Amniotic stem cell (primary cell): Measurements from ENCODE around the gene HHIP.

Experiments used
- DNase-seq: peaks from one replicate; lab custom pipeline; 2025; lab: John Stamatoyannopoulos, UW

Gene HHIP

GRCh38 chr4:144645631-144646522 is at the start of gene HHIP:
Gene HHIP, plus strand, starts transcription at chr4:144646156. Its CDS starts 520 bp downstream, at chr4:144646676.
- DNase-seq = no peak

DNA sequence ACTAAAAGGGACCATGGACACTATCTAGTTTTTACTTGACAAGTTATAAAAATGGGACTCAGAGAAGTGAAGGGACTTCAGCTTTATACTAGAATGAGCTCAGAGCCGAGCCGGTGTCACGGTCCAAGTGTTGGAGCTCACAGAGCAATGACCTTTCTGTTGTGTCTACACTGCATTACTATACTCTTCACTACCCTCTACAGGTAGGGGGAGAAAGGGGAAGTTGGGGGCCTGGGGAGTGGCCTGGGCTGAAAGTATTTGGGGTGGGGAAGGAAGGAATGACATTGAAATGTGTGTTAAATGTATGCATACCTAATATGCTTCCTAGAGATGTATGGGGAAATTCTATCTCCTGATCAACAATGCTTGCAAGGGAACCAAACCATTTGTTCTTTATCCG is 48.8 kb upstream of the HHIP start:
- DNase-seq = no peak

DNA sequence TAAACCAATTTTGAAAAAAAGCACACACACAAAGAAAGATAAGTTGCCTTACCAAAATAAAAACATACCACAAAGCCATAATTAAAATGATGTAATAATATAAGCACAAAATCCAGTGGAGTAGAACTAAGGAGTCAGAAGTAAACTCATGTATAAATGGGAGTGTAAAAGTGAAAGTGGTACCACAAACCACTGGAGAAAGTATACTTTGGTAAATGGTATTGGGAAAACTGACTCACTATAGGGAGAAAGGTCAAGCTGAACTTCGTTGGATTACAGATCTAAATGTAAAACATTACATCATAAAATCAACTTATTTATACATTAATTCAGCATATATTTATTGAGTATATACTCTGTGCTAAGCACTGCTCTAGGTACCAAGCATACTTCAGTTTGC is 46.3 kb upstream of the HHIP start:
- DNase-seq = no peak

DNA sequence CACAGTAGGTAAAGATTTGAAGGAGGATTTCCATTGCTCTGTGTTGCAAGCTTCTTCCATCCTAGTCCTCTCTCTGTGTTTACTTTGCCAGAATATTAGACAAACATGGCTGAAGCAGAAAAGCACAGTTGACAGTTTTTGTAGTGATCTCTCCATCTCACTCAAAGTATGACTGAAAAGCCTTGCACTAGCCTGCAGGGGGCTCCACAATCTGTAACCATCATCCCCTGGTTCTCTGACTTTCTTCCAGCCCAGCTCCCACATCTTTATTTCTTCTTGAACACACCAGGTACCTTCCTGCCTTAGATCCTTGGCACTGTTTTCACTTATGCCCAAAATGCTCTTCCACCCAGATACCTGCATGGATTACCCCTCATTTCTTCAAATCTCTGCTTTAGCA is 34.1 kb upstream of the HHIP start:
- no peak for DNase-seq

GRCh38 chr4:144614850-144615585 is 30.9 kb upstream of the HHIP start:
- DNase-seq = no peak

- no peak for DNase-seq
These were observed 24.3 kb upstream of the HHIP start for GRCh38 chr4:144621681-144622080.

DNA sequence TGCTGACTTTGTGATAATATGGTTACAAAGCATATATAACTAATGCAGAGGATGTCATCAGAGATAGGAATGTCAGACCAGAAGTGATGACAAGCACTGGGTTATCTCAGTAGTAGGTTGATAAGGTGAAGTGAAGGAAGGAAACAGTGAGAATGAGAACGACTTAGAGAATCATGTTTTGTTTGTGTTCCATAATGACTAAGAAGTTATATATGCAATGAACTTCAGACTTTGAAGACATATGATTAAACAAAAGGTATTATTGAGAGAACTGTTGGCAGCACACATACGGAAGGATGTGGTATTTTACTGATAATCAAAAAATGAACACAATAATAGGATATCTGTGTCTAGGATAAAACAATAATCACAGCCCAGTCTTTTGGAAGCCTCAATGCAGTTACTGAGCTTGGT is 18.3 kb upstream of the HHIP start:
- DNase-seq = no peak

DNA sequence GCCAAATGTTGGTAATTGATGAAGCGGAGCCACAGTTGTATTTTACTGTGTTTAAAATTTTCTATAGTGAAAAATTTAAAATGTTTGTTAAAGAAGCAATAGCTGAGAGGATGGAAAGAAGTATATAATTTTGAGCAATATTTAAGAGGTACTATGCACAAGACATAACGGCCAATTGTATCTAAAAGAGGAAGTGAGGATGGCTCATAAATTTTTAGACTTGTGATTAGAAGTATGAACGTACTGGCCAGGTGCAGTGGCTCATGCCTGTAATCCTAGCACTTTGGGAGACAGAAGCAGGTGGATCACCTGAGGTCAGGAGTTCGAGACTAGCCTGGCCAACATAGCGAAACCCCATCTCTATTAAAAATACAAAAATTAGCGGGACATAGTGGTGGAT is 12.7 kb upstream of the HHIP start:
- DNase-seq = no peak

DNA sequence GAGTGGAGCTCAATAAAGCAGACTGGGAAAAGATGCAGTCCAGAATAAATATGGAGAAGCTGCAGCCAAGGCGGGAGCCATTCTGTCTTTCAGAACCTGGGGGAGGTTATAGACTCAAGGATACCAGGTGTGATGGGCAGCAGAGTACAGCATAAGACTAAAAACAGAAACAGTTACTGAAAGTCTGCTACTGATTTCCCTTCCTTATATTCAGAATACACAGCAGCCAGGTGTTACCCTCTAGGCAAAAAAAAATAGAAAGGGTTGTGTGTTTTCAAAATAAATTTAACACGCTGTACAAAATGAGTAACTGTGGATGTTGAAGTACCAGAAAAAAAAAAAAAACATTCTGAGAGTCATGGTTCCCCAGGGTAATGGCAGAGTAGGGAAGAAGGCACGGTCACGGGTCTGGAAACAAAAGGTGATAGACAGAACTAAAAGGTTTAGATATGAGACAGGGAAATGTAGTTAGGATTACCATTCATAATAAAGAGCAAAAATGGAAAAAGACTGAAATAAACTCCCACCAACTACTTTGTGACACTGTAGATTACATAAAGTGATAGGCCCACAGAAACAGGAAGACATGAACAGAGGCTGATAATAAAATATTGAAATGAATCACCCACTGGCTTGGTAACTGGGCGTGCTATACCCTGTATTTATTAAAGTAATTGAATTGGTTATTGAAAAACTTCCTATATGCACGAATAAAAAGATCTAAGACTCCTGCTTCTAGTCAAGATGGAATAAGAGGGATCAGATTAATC is 10.8 kb upstream of the HHIP start:
- DNase-seq = no peak

DNA sequence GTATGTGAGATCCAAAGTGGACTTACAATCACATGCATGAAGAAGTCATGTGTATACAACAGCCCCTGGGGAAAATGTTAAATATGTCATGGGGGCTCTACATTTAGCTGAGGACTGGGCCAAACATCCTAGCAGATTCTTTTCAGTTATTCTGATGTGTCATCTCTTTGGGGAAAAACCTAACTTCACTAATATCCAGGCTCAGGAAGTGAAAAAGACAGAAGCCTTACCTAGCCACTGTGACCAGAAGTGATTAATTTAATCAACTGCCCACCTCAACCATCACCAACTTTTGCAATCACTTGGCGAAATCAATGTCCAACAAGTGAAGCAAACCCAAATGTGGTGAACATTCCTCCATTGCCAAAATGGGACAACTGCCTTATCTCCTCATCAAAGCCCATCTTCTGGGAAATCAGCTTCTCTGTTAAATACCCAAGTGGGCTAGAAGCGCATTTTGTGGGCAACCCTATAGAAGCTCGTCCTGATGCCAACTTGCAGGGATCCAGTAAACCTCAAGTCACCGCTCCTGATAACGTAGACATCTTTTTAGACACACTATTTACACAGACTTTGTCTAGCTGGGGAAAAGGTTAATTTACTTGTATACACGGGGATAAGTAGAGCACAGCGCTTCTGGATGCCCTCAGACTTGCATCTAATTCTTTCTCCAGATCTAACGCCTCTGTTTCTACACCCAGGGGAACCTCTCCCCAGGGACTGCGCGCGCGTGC is 1.4 kb upstream of the HHIP start:
- no peak for DNase-seq

DNA sequence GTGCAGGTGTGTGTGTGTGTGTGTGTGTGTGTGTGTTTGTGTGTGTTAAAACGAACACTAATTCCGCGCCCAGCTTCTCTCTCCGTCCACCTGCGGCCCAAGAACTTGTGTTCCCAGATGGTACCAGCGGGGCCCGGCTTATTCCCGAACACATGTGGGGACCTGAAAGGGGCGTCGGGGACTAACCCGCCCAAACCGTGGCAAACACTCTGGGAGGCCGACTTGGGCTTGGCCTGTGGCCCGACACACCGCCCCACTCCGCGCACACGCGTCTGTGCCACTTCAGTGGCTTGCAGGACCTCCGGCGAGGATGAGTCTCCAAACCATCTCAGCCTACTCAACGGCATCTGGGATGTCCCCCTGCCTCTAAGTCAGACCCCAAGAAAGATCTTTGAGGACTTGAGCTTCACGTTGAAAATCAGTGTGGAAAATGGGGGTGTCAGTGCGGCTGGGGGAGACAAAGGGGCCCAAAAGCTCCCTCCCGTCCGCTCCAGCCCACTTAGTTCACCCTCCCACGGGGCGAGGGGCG is 790 bp upstream of the HHIP start:
- no peak for DNase-seq

GRCh38 chr4:144646523-144647094 is 653 bp downstream of the HHIP start:
- no peak for DNase-seq

DNA sequence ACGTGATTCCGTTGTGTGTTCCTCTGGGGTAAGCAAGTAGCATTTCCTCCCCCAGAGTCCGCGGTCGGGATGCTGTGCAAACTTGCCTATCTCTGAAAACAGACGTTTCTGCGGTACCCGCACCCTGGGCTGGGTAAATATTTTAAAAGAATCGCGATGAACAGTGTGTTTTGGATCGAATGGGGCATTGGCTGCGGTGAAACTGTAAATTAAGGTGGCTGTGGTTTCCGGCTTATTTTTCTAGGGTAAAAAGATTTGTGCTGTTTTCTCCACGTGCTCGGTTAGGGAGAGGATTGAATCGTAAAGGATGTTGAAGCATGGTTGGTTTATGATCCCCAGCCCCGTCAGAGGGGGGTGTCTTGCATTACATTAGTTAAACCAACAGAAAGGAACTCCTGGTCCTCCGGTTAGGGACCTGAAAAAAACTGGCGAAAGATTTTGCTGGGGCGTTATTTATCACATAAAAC is 1.2 kb downstream of the HHIP start:
- DNase-seq = no peak

GRCh38 chr4:144647590-144647989 is 1.6 kb downstream of the HHIP start:
- no peak for DNase-seq

DNA sequence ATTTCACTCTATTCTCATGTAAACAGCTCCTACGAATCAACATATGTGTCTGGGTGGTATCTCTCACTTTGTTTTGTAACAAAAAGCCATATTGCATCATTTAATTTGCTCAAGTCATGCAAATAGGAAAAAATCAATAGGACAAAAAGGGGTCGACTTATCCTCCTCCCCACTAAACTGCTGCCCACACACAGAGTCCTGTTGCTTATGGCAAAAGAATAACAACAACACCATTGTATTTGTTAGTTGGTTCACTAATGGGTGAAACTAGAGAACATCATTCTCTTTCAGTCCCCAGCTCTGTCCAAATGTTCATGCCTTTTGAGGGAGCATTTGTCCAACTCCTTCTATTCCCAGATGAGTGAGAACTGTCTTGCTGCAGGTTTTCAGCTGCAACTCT is 2.1 kb downstream of the HHIP start:
- no peak for DNase-seq

- DNase-seq = no peak
These were observed 3.7 kb downstream of the HHIP start for GRCh38 chr4:144649646-144650045.

GRCh38 chr4:144650311-144651005 is 4.5 kb downstream of the HHIP start:
- no peak for DNase-seq

DNA sequence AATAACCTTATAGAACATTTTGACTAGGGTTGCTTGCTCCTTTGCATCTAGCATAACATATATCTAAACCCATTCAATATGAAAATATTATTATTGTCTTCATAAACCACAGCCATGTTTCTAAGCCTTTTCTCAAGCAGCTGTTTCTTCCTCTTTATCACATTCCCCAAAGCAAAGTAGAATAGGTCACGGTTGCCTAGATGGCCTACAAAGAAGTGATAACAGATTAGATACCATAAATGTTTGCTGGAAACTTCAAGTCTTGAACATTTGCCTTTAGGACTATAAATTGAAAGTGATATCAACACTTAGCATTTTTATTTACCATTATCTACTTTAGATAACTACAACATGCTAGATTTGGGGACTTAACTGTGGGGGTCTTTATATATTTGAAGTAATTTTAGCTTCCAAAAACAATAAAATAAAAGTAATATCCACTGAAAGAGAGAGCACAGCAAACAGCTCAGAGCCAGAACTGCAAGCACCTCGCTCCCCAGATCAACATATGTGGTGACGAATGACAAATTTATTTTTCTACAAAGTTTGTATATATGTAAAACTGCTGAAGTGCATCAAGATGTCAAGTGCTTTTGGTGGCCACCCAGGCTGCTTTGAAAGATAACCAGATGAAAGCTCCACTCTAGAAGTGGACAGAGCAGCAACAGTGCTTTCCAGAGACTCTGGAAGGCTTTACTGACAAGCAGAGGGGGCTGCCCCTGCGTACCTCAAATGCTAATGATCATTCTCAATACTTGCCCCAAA is 8.0 kb downstream of the HHIP start:
- DNase-seq = no peak

DNA sequence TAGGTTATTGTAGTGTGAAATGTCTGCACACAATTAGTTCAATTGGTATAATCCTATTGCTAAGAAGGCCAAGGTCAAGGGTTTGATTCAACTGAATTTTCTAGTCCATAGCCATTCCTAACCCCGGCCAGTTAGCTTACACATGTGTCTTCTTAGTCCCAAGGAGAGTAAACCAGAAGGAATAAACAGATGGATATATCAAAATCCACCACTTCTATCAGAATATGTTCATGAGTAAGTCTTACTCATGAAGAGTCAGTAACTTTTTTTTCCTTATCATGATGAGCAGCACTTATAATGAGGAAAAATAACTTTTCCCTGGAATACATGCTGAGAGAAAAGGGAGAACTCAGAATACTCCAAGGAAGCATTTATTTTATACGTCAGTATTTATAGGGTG is 9.5 kb downstream of the HHIP start:
- no peak for DNase-seq

DNA sequence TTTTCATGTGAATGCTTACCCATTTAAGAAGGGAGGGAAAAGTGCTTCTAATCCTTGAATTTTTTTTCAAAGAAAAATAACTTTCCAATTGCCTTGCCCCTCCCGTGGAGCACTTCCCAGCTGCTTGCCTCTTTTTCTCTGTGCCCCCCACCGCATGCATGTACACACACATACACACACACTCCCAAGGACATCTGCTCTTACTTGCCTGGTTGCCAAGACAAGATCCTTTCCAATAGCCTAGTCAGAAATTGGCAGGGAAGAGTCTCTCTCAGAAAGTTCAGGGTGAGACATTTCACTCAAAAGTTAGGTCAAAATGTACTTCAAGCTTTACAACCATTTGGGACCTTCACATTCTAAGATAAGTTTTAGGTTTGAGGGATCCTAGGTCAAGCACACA is 10.9 kb downstream of the HHIP start:
- no peak for DNase-seq
